ENCODE data around the gene KHNYN.
"Not testable (repeated sequence)": the region's sequence is repeated elsewhere in the genome, so short reads cannot be mapped to it uniquely, and the experiment has no call there.

The KHNYN gene

DNA sequence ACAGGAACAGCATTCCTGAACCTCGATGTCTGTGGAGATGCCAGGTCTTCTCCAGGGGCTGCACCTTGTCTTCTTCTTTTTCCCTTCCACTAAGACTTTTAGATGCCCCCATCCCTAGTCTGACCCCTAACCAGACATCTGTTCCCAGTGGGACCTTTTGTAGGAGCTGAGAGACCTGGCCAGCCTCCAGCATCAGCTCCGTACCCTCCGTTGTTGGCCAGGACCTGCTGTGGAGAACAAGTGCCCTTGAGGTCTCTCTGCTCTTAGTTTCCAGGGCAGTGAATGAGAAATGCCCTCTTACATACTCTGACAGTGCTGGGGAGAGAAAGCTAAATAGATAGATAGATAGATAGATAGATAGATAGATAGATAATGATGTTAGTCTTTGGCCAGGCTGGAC lies 29.6 kb downstream of the KHNYN start:
- no peak overlapping the region for H3K4me3 ChIP-seq (ENCODE audit: low read depth, low read length)
- TF ChIP-seq, protein P1, sequence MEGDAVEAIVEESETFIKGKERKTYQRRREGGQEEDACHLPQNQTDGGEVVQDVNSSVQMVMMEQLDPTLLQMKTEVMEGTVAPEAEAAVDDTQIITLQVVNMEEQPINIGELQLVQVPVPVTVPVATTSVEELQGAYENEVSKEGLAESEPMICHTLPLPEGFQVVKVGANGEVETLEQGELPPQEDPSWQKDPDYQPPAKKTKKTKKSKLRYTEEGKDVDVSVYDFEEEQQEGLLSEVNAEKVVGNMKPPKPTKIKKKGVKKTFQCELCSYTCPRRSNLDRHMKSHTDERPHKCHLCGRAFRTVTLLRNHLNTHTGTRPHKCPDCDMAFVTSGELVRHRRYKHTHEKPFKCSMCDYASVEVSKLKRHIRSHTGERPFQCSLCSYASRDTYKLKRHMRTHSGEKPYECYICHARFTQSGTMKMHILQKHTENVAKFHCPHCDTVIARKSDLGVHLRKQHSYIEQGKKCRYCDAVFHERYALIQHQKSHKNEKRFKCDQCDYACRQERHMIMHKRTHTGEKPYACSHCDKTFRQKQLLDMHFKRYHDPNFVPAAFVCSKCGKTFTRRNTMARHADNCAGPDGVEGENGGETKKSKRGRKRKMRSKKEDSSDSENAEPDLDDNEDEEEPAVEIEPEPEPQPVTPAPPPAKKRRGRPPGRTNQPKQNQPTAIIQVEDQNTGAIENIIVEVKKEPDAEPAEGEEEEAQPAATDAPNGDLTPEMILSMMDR (IDR thresholded peaks at IDR 0.05; ENCODE audit: low read depth, low read length) = no peak

GRCh38 chr14:24461336-24461735 lies 31.6 kb downstream of the KHNYN start:
- TF ChIP-seq, protein P1 (IDR thresholded peaks at IDR 0.05; ENCODE audit: low read depth, low read length) = no peak

GRCh38 chr14:24463017-24463883 lies 33.5 kb downstream of the KHNYN start:
- TF ChIP-seq, protein P1 (IDR thresholded peaks at IDR 0.05; ENCODE audit: low read depth, low read length) = no peak
- H3K4me3 ChIP-seq (ENCODE audit: low read depth, low read length) = no peak overlapping the region

More at GRCh38 chr14:24461336-24461735, 31.6 kb downstream of the KHNYN start:
- no peak overlapping the region for H3K4me3 ChIP-seq (ENCODE audit: low read depth, low read length)

GRCh38 chr14:24463884-24464785 lies 34.4 kb downstream of the KHNYN start:
- no peak overlapping the region for H3K4me3 ChIP-seq (ENCODE audit: low read depth, low read length)
- TF ChIP-seq, protein P1 (IDR thresholded peaks at IDR 0.05; ENCODE audit: low read depth, low read length) = no peak

DNA sequence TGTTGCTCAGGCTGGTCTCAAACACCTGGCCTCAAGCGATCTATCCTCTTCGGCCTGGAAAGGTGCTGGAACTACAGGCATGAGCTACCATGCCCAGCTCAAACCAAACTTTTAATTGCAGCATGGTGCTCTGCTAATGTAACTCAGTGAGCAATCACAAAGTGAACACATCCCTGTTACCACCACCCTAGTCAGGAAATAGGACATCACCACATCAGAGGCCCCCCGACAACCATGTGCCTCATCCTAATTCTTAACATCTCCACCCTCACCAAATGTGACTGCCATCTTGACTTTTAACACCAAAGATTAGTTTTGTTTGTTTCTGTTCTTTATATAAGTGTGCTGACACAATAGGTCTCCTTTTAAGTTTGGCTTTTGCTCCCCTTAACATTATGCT lies 35.6 kb downstream of the KHNYN start:
- H3K4me3 ChIP-seq (ENCODE audit: low read depth, low read length) = no peak overlapping the region
- TF ChIP-seq, protein P1 (IDR thresholded peaks at IDR 0.05; ENCODE audit: low read depth, low read length) = no peak

DNA sequence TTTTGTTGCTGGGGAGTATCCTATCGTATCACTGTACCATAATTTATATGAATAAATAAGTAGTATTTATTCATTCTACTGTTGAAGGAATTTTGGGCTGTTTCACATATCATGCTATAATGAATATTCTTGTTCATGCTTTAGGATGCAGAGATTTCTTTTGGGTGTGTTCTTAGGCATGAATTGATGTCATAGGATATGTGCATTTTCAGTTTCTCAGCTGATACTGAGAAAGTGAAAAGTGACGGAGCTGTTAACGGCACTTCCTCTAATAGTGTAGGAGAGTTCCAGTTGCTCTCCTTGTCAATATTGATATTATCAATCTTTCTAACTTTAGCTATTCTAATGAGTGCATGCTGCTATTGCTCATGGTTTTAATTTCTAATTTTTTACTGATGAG lies 36.1 kb downstream of the KHNYN start:
- no peak overlapping the region for H3K4me3 ChIP-seq (ENCODE audit: low read depth, low read length)
- TF ChIP-seq, protein P1 (IDR thresholded peaks at IDR 0.05; ENCODE audit: low read depth, low read length) = no peak

DNA sequence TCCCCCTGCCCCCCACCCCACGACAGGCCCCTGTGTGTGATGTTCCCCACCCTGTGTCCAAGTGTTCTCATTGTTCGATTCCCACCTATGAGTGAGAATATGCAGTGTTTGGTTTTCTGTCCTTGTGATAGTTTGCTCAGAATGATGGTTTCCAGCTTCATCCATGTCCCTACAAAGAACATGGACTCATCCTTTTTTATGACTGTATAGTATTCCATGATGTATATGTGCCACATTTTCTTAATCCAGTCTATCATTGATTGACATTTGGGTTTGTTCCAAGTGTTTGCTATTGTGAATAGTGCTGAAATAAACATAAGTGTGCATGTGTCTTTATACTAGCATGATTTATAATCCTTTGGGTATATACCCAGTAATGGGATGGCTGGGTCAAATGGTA lies 40.7 kb downstream of the KHNYN start:
- not testable (repeated sequence) for H3K4me3 ChIP-seq (ENCODE audit: low read depth, low read length)
